Measurements from ENCODE around the gene DDI2.
"Not testable (repeated sequence)": the region's sequence is repeated elsewhere in the genome, so short reads cannot be mapped to it uniquely, and the experiment has no call there.

The DDI2 gene

DNA sequence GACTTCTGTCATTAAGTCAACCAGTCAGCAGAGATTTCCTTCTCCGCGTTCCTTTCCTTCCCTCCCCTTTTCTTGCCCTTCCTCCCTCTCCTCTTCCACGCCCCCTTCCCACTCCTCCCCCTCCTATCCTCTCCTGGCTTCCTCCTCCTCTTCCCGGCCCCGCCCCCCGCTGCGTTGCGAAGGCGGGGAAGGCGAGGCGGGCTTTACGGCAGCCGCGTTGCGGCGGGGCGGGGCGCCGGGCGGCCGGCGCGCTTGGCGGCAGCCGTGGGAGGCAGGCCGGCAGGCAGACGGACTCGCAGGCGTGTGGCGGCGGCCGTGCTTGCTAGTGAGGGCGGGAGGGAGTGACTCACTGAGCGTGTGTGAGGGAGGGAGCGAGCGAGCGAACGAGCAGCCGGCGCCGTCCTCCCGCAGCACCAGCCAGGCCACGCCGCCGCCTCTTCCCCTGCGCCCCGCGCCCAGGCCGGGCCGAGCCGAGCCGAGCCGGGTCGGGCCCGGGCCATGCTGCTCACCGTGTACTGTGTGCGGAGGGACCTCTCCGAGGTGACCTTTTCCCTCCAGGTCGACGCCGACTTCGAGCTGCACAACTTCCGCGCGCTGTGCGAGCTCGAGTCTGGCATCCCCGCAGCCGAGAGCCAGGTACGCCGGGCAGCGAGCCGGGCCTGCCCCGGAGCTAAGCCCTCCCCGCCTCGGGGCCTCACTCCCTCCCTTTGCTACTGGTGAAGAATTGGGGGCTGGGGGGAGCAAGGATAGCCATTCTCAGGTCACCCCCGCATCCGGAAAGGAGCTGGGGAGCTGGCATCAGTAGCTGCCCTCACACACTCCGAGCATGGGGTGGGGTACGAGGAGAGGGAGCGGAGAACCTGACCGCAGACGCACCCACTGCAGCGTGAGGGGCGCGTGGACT lies at the start of gene DDI2:
TSS of gene DDI2 (plus strand) at position 286 of the 904 bp plus-strand sequence. CDS start at position 499, 213 bp downstream.
- DNase-seq (ENCODE audit: extremely low spot score, insufficient read length, low read depth) (peak; percentile 87), FAIRE-seq (peak; percentile 94)

DNA sequence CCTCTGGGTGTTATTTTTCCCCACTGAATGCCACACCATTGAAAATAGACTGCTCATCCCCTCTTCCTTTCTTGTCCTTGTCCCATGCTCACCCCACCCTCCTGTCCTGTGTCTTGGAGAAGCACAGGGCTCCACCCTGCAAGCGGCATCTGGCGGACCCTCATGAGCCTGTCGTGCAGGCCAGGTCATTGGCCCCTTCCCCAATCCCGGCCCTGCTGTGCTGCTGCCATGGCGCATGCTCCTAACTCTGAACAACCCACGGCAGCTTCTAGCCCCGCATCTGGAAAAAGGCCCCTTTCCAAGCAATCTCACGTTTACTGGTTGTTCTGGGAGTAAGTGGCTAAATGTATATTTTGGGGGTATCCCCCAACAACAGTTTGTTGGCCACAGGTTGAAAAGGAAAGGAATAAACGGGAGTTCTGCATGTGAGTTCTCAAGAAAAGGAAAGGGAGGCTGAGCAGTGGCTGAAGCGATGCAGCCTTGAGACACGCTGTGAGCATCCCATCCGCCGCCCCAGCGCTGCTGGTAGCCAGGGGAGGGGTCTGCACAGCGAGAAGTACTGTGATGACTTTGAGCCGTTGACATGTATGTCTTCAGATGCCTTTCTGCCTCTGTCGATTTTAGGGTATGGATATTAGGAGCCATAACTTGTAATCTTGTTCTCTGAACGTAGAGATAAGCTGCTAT lies 48.7 kb upstream of the DDI2 start:
- FAIRE-seq (no peak), DNase-seq (ENCODE audit: extremely low spot score, insufficient read length, low read depth) (no peak)

DNA sequence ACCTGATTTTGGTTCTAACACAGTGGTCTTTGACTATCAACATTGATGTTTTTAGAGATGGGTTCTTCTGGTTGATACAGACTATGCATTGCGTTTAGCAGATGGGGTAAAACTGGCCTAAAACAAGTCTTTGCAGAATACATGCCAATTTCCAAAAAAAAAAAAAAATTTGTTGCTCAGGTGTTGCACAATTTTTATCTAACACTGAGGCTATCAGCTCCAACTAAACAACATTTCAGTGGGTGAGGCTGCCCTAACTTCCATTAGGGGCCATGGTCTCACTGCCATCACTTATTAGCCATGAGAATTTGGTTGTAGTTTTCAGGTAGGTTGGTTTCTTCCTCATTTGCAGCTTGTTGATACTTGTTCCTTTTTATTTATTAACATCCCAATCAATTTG lies 46.4 kb upstream of the DDI2 start:
- DNase-seq (ENCODE audit: extremely low spot score, insufficient read length, low read depth) (no peak), FAIRE-seq (no peak)

DNA sequence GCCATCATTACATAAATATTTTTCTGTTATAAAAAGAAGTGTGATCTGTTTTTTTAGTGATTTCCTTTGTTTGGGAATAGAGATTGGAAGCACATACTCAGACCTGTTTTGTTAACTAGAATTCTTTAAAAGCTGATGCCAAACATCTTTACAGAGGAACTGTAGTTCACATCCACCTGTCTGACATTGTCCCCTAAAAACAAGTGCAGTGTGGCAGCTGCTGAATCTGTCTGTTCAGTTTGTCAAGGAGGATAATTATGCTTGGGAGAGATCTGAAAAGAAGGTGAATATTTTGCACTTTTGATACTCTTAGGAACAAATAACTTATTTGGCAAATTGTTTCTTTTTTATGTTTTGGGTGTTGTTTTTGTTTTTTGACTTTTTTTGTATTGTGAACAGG lies 46.0 kb upstream of the DDI2 start:
- FAIRE-seq = peak; percentile 33
- DNase-seq (ENCODE audit: extremely low spot score, insufficient read length, low read depth) = no peak

DNA sequence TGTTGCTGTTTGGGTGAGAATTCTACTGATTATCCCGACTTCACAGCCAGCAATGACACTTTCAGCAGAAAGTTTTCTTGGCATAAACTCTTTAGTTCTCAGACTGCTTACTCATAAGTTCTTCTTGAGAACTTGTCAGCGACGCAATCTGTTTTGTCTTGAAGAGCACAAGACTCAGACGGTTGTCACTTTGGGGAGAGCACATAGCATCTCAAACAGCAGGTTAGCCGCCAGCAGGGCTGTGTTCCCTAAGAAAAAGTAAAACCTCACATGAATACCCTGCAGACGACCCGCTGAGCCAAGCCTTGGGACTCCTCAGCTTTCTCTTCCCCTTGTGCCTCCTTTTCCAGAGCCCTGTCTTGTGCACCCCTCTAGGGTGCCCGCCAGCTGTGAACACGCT lies 43.8 kb upstream of the DDI2 start:
- DNase-seq (ENCODE audit: extremely low spot score, insufficient read length, low read depth) = no peak
- no peak for FAIRE-seq

- no peak for DNase-seq (ENCODE audit: extremely low spot score, insufficient read length, low read depth)
- FAIRE-seq = no peak
Measured at GRCh38 chr1:15574741-15575140, 42.5 kb upstream of the DDI2 start.

GRCh38 chr1:15575549-15576150 lies 41.6 kb upstream of the DDI2 start:
- FAIRE-seq (no peak), DNase-seq (ENCODE audit: extremely low spot score, insufficient read length, low read depth) (no peak)

GRCh38 chr1:15577691-15578090 lies 39.6 kb upstream of the DDI2 start:
- no peak for FAIRE-seq
- DNase-seq (ENCODE audit: extremely low spot score, insufficient read length, low read depth) = no peak

DNA sequence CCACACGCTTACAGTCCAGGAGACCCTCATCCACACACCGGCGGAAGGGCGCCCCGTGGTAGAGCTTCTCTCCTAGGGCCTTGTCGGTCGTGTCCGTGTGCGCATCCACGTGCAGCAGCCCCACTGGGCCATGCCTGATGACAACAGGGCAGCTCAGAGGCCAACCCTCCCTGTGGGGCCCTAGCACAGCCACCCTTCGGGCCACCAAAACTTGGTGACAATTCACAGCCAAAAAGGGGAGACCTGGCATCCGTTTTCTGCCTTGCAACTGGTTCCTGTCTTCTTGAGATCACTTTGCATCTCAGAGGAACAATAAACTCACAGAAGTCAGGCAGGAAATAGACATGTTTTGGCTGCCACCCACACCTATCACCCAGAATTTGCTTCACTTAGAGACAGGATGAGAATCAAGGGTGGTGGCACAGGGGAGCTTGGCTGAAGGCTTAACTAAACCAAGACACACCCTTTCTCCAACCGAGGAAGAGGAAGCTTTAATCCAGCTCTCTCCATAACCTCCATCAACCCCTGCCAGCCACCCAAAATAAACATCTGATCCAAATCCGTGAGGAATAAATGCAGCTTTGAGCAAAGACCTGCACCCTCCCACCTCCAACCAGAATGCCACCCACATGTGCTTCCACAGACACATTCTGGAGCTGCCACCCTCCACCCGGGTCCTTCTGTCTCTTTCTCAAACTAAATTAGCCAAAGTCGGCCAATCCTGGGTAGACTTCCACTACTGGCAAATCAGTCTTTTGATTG lies 38.2 kb upstream of the DDI2 start:
- no peak for DNase-seq (ENCODE audit: extremely low spot score, insufficient read length, low read depth)
- FAIRE-seq = peak; percentile 69

DNA sequence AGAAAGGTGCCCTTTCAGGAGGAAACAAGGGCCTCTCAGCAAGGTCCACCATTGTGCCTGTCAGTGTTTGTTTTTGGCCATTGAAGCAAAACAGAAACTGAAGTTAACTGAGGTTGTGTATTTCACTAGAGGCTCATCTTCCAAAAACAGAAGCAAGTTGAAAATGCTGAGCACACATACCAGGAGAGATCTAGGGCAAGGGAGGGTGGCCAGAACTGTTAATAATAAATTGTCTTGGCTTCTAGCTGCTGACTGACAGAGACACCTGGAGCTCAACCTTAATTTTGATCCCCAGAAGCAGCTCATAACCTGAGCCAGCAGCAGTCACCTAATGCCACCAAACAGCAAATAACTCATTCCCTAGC lies 37.6 kb upstream of the DDI2 start:
- FAIRE-seq = peak; percentile 83
- DNase-seq (ENCODE audit: extremely low spot score, insufficient read length, low read depth) = no peak

DNA sequence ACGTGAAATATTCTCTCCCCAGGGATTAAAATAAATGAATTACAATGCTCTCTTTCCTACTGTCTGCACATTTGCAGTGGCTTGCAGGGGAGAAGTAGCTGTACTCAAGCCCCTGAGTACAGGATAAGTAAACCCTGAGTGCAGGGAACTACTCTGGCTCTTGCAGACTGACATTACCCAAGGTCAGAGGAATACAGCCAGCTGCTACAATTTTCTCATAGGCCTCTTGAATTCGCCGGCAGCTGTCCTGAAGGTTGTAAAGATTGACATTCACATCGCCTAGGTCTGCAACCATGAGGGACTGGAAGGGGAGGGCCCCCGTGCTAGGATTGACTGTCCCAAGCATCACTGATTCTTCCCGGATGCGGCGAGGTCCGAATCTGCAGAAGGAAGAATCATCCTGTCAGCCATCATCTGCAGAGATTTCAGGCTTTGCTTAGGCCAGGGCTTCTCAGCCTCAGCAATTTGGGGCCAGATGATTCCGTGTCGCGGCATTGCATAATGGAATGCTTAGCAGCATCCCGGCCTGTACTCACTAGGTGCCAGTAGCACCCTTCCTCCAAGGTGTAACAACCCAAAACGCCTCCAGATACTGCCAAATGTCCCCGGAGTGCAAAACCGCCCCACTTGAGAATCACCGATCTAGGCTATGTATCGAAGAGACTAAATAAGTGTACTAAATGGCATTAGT lies 34.1 kb upstream of the DDI2 start:
- DNase-seq (ENCODE audit: extremely low spot score, insufficient read length, low read depth) (no peak), FAIRE-seq (no peak)

DNA sequence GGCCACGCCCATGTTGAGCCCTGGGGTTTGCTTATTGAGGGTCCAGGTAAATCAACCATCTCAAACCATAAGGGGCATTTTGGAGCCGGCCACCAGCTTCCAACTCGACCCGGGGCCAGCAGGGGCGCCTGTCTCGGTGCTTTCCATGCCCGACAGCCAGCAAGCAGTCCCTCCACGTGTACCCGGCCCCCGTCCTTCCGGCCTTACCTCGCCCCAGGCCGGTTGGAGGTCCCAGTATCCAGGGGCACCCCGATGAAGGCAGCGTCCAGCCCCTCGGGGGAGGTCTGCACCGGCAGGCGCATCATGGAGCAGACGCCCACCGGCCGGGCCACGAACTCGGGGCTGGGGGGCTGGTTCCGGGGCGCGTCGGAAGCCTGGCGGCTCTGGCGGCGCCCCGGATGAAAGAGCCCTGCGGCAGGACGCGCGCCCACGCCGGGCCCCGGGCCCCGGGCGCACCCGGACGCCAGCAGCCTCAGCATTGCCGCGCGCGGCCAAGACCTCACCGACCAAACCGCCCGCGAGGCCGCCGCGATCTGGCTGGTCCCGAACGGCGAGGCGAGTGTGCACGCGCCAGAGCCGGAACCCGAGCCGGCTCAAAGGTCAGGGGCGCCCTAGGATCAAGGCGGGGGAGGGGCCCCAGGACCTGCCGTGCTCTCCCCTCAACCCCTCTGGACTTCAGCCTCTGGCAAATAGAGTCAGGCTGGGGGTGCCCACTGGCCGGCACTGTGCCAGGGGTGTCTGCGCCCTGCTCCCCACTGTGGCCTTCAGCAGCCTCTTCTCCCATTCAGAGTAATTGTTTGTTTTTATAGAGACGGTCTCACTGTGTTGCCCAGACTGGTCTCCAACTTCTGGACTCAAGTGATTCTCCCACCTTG lies 32.5 kb upstream of the DDI2 start, which contains the start of gene AGMAT:
TSS of gene AGMAT (minus strand) at position 563 of the 875 bp plus-strand sequence. CDS start at position 479, 84 bp downstream.
- FAIRE-seq (peak; percentile 49), DNase-seq (ENCODE audit: extremely low spot score, insufficient read length, low read depth) (peak; percentile 64)

DNA sequence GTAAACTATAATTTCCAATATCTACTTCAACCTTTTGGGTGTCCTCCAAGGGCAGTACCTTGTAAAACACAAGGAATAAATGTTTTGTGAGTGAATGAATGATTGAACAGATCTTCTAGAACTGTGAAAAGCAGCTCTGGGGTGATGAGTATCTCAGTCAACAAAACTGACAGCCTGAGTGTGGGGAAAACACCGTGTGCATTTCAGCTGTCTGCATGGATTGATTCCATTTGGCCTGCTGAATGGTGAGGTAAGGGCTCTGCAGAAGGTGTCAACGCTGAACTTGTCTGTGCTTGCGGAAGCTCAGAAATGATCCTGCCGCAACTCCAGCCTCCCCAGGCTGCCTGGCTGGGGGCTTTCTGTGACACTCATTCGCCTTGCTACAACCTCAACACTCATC lies 25.0 kb upstream of the DDI2 start:
- FAIRE-seq = no peak
- no peak for DNase-seq (ENCODE audit: extremely low spot score, insufficient read length, low read depth)

DNA sequence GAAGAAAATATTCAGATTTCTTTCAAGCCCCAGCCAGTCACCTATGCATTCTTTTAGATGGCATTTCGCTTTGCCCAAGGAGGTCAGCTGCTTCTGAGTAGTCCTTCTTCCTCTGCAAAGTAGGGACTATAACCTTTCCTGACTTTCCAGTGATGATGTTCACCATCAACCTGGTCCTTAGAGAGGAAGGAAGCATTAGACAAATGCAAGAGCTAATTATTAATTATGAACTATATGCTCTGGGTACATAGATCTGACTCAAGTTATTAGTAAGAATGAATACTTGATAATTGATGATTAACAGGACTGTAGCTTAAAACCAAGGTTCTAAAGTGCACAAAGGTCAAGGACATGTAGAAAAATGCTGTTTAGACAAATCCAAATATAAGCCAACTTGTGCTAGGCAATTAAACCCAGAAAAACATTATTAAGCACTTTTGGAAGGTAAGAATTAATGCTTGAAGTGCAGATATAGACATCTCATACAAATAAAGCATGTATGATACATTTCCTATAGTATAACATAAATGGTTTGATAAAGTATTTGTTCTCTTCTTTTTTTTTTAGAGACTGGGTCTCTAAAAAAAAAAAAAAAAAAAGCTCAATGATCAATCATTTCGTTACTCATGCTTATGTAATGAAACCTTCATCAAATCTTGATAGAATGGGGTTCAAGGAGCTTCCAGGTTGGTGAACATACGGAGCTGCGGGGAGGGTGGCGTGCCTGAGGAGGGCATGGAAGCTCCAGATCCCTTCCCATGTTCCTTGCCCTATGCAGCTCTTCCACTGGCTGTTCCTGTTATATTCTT lies 21.2 kb upstream of the DDI2 start:
- FAIRE-seq (peak; percentile 39), DNase-seq (ENCODE audit: extremely low spot score, insufficient read length, low read depth) (no peak)

GRCh38 chr1:15598436-15598835 lies 18.8 kb upstream of the DDI2 start:
- DNase-seq (ENCODE audit: extremely low spot score, insufficient read length, low read depth) = no peak
- FAIRE-seq = no peak

DNA sequence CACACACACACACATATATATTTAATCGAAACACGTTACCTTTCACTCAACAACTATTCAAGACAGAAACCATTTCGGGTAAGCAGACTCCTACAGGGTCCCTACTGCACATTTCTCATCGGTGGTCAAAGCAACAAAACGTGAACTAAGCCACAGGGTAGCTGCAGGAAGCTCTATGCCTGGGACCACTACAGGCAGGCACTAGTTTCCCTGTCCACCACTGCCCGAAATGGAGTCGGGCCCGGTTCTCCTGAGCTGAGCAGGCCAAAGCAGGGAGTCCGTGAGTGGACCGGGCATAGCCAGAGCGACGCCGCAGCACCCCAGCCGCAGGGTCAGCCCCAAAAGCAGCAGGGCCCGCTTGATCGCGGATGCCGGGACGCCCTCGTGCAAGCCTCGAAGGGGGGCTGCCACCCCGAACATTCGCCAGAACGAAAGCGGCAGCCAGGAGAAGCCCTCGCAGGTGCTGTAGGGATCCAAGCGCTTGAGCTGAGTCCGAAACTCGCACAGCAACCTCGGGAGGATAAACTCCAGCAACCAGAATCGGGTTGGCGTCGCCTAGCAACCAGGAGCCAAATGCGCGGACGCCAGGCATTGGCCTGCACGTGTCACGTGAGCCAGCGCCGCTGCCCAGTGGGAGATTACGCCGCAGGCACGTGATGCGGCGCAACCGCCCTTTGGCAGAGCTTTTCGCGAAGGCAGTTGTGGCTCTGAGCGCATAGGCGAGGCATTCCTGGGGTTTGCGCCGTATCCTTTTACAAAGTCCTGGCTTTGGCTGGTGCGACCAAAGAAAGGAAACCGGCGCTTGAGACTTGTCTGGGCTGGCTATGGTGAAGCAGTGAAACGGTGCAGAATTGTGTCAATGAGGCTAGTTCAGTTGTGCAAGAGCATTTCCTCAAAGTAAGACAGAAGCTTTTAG lies 13.9 kb upstream of the DDI2 start:
- FAIRE-seq (peak; percentile 91), DNase-seq (ENCODE audit: extremely low spot score, insufficient read length, low read depth) (peak; percentile 86)

DNA sequence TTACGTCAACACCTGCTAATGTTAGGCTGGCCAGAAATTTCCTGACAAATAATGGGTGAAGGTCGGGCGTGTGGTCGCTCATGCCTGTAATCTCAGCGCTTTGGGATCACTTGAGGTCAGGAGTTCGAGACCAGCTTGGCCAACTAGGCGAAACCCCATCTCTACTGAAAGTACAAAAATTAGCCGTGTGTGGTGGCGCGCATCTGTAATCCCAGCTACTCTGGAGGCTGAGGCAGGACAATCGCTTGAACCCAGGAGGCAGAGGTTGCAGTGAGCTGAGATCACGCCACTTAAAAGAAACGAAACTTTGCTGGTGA lies 13.3 kb upstream of the DDI2 start:
- not testable (repeated sequence) for DNase-seq (ENCODE audit: extremely low spot score, insufficient read length, low read depth); FAIRE-seq
